Thoracic aorta endothelial cell (primary cell): ENCODE data around the gene AMN1. TPM values are rescaled to one million over a fixed set of nuclear protein-coding genes. Genes with fewer than 3 reads are reported as not detected.

ENCODE experiments used
- small RNA-seq: library from RNA; depleted of rRNA; stranded (forward); fragments of <200 nt; gene quantifications from one replicate; pipeline ENCODE3, GENCODE V24; 2012
- total RNA-seq: library from RNA; depleted of rRNA; stranded (reverse); fragments of >200 nt; gene quantifications from 2 replicates; pipeline ENCODE4 v1.2.3, GENCODE V29; 2012

AMN1 gene
- 16.6 and 17.7 TPM in 2 replicates for total RNA-seq

GRCh38 chr12:31728917-31729640 is at the start of gene AMN1:
Gene AMN1, minus strand, starts transcription at chr12:31729021. Its CDS starts 13 bp downstream, at chr12:31729008.

DNA sequence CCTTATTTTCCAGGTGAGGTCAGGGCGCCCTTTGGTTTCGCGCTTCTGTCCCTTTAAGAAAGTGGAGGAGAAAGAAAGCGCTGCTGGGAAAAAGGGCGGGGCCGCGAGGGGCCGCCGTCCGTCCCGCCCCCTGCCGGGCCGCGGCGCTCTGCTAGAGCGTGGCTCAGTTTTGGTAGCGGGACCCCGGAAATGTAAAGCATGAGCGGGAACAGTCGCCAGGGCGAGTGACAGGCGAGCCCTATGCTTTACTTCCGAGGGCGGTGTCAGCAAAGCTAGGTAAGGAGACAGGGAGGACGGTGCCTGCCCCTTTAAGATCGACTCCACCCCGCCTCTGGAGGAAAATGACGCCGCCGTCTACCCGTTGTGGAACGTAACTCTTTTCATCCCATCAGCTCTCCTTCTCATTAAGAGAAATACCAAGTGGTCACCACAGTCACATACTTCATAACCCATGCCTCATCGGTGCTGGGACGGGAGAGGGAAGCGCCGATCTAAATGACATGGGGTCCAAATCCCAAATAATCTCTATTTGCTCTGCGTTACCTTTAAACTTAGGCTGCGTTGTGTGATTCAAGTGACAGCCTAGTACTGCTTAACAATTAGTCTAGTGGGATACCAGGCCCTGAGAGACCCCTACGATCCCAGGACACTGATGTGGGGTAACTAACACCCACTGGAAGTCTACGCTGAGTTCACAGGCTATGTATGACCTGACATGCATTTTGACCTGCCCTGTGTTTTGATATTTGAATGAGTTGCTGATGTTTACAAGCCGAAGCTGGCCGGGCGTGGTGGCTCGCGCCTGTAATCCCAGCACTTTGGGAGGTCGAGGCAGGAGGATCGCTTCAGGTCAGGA is 69.5 kb downstream of the AMN1 start, which contains the start of gene ETFBKMT:
Gene ETFBKMT (plus strand): TSS at position 602 of the 856 bp plus-strand sequence. CDS start 2,266 bp downstream, outside the sequence.

Small RNAs within 50 kb of the gene (small RNA-seq; reads per million reads assigned to genes)
- gene AC023157.2, result not detected

Other genes with a start within 250 kb of the AMN1 start
- gene DENND5B, start 137.9 kb downstream of the AMN1 start, total RNA-seq, result 15.2 and 19.4 TPM in 2 replicates
- gene ETFBKMT, start 69.3 kb downstream of the AMN1 start, total RNA-seq, result 2.4 and 2.7 TPM in 2 replicates
- gene RESF1, start 230.4 kb upstream of the AMN1 start, total RNA-seq, result 173 and 207 TPM in 2 replicates